PFSK-1 (cell line): ENCODE results near the gene HEXB.

Experiments
- FOXP2 ChIP-seq: optimal IDR thresholded peaks from 2 replicates; pipeline ENCODE3; 2011; ENCODE audit warnings: borderline replicate concordance, control low read depth, inconsistent platforms; ENCODE audit not compliant: insufficient read depth; ENCODE audit errors: extremely low read length, extremely low read depth
- POLR2AphosphoS5 ChIP-seq: IDR thresholded peaks from 2 replicates; pipeline ENCODE4 v1.6.1; 2012; ENCODE audit warnings: low read depth, mild to moderate bottlenecking, control low read depth, low read length, moderate library complexity
- SIN3A ChIP-seq: IDR thresholded peaks from 2 replicates; pipeline ENCODE4 v1.6.1; 2012; ENCODE audit warnings: mild to moderate bottlenecking, low read length, moderate library complexity, borderline replicate concordance; ENCODE audit not compliant: insufficient read depth
- TAF1 ChIP-seq: IDR thresholded peaks from 2 replicates; pipeline ENCODE4 v1.6.1; 2012; ENCODE audit warnings: low read length, control low read depth, borderline replicate concordance; ENCODE audit not compliant: insufficient read depth
- TF ChIP-seq, protein P1 (sequence below), 2 experiments: IDR thresholded peaks; 2 replicates each; pipeline versions ENCODE4 v1.6.1 to v1.8.0; 2011 to 2012; ENCODE audit warnings: low read depth in 2 of 2, low read length in 2 of 2, control low read depth in 1 of 2, inconsistent platforms in 1 of 2, mild to moderate bottlenecking in 1 of 2, moderate library complexity in 1 of 2; ENCODE audit not compliant: insufficient read depth in 1 of 2

The HEXB gene

DNA sequence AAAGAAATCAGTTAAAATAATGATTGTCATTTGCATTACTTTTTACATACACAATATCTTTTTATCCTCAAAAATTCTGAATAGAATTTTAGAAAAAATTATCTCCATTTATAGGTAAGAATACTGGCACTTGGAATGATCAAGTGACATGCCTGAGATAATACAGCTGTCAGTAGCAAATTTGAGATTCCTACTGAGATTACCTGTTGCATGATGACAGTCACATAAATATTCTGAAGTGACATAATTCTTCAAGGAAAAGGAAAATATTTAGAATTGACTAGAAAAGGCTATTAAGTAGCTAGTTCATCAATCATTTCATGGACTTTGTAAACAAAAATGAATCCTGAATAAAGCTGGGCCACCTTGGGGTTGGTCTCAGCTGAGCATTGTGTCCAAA is 29.3 kb upstream of the HEXB start:
- TF ChIP-seq SIN3A (no peak), TAF1 (no peak), FOXP2 (no peak), POLR2AphosphoS5 (no peak)

DNA sequence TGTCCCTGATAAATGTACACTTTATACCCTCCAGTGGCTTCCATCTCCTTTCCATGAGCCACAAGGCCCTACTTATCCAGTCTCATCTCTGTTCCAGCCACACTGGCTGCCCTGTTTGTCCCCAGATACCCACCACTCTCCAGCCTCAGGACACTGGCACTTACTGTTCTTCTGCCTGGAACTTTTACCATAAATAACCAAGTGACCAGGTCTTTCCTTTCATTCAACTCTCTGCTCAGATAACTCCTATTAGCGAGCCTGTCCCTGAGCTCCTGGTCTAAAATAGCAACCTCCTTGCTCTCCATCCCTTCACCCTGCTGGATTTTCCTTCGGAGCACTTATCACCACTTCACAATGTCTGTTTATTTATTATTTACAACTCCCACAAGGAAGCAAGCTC is 27.9 kb upstream of the HEXB start:
- TF ChIP-seq, protein P1, sequence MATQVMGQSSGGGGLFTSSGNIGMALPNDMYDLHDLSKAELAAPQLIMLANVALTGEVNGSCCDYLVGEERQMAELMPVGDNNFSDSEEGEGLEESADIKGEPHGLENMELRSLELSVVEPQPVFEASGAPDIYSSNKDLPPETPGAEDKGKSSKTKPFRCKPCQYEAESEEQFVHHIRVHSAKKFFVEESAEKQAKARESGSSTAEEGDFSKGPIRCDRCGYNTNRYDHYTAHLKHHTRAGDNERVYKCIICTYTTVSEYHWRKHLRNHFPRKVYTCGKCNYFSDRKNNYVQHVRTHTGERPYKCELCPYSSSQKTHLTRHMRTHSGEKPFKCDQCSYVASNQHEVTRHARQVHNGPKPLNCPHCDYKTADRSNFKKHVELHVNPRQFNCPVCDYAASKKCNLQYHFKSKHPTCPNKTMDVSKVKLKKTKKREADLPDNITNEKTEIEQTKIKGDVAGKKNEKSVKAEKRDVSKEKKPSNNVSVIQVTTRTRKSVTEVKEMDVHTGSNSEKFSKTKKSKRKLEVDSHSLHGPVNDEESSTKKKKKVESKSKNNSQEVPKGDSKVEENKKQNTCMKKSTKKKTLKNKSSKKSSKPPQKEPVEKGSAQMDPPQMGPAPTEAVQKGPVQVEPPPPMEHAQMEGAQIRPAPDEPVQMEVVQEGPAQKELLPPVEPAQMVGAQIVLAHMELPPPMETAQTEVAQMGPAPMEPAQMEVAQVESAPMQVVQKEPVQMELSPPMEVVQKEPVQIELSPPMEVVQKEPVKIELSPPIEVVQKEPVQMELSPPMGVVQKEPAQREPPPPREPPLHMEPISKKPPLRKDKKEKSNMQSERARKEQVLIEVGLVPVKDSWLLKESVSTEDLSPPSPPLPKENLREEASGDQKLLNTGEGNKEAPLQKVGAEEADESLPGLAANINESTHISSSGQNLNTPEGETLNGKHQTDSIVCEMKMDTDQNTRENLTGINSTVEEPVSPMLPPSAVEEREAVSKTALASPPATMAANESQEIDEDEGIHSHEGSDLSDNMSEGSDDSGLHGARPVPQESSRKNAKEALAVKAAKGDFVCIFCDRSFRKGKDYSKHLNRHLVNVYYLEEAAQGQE (IDR thresholded peaks at IDR 0.05; ENCODE audit: insufficient read depth in 1 of 2, low read depth in 2 of 2, low read length in 2 of 2), result no peak
- TF ChIP-seq FOXP2 (no peak), SIN3A (no peak), TAF1 (no peak), POLR2AphosphoS5 (no peak)

DNA sequence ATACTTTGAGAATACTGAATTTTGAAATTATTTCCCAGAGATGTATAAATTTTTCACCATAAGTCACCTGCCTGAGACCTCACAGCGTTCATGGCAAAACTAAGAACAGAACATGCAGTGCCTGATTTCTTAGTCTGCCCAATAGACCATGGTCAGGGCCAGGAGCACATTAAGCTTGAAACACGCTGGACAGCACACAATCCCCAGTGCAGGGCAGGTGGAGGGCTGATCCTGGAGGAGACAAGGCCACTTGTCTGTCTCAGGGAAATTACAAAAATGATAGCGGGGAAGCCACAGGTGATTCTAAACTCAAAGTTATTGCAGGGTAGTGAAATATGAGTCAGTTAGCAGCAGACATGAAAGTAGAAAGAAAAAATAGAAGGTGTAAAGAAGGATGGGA is 25.9 kb upstream of the HEXB start:
- no peak for TF ChIP-seq POLR2AphosphoS5
- no peak for TF ChIP-seq FOXP2
- TF ChIP-seq, protein P1 (IDR thresholded peaks at IDR 0.05; ENCODE audit: insufficient read depth in 1 of 2, low read depth in 2 of 2, low read length in 2 of 2), result peak in 1 of 2 experiments; percentile 64; a peak in 2 of 4 replicates
- TF ChIP-seq SIN3A, result no peak
- no peak for TF ChIP-seq TAF1

DNA sequence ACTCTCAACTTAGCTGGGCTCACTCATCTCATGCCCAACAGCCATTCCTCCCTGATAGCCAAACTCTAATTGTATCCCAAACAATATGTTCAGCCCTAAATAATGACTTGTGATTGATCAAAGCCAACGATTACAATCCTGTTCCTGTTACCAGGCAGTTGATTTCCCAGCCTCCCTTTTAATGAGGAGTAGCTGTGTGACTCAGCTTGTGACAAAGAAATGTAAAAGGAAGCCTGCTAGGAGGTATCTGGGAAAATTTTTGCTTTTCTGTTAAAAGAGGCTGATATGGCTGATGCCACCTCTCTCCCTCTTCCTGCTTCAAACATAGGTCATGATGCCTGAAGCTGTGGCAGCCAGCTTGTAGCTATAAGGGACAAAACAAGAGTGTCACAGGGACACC is 24.9 kb upstream of the HEXB start:
- TF ChIP-seq FOXP2 (no peak), POLR2AphosphoS5 (no peak), TAF1 (no peak), SIN3A (no peak)
- TF ChIP-seq, protein P1 (IDR thresholded peaks at IDR 0.05; ENCODE audit: insufficient read depth in 1 of 2, low read depth in 2 of 2, low read length in 2 of 2), result no peak

DNA sequence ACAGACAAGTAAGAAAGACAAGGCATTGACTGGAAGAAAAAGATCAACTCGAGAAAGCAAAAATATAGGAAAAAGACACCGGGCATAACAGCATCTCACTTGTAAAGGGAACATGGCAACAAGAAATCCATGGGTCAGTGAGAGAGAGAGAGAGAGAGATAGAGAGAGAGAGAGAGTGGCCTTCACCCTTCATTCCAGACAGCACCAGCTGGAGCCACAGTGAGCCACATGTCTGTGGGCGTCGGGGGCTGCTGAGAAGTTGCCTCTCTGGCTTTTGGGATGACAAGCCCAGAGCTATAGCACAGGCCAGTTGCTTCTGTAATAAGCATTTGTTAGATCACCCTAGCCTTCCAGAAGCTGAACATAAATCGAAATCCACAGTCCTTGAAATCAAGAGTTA is 24.2 kb upstream of the HEXB start:
- no peak for TF ChIP-seq SIN3A
- TF ChIP-seq, protein P1 (IDR thresholded peaks at IDR 0.05; ENCODE audit: insufficient read depth in 1 of 2, low read depth in 2 of 2, low read length in 2 of 2), result no peak
- no peak for TF ChIP-seq TAF1
- no peak for TF ChIP-seq FOXP2
- TF ChIP-seq POLR2AphosphoS5, result no peak

DNA sequence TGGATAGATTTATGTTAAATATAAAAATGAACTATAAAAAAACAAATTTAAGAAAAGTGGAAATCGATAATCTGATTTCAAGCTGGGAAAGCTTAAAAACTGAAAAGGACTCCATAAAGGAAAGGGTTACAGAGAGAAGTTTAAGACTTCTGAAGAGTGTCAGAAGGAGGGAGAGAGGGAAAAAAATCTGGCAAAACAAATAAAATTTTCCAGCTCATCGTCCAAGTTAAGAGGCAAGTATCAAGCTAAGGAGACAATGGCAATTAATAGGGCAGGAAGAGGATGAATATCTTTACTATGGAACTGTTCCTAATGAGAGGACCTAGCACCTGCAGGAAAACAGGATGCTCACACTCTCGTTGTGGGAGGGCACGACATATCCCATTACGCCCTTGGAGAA is 20.5 kb upstream of the HEXB start:
- no peak for TF ChIP-seq FOXP2
